Measurements from ENCODE around the gene FAM193B.

The FAM193B gene

DNA sequence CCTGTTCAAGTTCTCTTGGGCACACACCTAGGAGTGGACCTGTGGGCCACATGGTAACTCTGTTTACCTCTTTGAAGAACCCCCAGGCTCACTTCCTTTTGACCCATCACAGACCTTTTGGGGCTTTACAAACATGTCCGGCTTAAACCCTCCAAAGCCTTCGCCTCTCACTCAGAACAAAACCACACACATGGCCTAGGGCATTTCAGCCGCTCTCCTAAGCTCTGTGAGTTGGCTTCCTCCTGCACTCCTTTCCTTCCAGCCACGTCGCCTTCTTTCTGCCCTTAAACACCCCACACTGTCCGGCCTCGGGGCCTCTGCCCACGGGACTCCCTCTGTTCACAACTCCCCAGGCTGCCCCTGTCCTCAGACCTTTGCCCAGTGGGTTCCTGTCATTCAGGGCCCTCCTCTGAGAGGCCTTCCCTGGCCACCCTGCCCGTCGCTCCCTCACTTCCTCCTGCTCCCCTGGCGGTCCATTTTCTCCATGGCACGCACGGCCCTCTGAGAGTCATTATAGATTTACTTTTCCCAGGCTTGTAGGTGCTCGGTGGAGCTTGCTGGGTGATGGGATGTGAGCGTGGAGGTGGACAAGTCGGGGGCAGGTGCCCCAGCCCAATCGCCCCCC lies 46.7 kb downstream of the FAM193B start:
- no peak for TF ChIP-seq PPARA (CRISPR knock-in tag; IDR thresholded peaks at IDR 0.05; ENCODE audit: borderline replicate concordance)
- ATAC-seq, result no peak

DNA sequence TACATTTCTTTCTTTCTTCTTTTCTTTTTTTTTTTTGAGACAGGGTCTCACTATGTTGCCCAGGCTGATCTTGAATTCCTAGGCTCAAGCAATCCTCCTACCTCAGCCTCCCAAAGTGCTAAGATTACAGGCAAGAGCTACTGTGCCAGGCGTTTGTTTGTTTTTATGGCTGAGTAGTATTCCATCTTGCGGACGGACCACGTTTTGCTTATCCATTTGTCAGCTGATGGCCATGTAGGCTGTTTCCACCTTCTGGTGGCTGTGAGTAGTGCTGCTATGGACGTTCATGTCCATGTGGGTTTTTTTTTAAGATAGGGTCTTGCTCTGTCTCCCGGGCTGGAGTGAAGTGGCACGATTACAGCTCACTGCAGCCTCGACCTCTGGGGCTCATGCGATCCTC lies 47.2 kb downstream of the FAM193B start:
- peak; percentile 42; the same call in 2 of the 3 replicates for ATAC-seq
- no peak for TF ChIP-seq ZNF565 (CRISPR knock-in tag; conservative IDR thresholded peaks at IDR 0.05; ENCODE audit: low read depth)
- no peak for TF ChIP-seq TOX (CRISPR knock-in tag; IDR thresholded peaks at IDR 0.05; ENCODE audit: borderline replicate concordance)
- TF ChIP-seq, protein P1, sequence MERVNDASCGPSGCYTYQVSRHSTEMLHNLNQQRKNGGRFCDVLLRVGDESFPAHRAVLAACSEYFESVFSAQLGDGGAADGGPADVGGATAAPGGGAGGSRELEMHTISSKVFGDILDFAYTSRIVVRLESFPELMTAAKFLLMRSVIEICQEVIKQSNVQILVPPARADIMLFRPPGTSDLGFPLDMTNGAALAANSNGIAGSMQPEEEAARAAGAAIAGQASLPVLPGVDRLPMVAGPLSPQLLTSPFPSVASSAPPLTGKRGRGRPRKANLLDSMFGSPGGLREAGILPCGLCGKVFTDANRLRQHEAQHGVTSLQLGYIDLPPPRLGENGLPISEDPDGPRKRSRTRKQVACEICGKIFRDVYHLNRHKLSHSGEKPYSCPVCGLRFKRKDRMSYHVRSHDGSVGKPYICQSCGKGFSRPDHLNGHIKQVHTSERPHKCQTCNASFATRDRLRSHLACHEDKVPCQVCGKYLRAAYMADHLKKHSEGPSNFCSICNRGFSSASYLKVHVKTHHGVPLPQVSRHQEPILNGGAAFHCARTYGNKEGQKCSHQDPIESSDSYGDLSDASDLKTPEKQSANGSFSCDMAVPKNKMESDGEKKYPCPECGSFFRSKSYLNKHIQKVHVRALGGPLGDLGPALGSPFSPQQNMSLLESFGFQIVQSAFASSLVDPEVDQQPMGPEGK (CRISPR knock-in tag; IDR thresholded peaks at IDR 0.05; ENCODE audit: borderline replicate concordance), result no peak
- TF ChIP-seq ZFP3 (CRISPR knock-in tag; IDR thresholded peaks at IDR 0.05), result no peak
- TF ChIP-seq, protein P2, sequence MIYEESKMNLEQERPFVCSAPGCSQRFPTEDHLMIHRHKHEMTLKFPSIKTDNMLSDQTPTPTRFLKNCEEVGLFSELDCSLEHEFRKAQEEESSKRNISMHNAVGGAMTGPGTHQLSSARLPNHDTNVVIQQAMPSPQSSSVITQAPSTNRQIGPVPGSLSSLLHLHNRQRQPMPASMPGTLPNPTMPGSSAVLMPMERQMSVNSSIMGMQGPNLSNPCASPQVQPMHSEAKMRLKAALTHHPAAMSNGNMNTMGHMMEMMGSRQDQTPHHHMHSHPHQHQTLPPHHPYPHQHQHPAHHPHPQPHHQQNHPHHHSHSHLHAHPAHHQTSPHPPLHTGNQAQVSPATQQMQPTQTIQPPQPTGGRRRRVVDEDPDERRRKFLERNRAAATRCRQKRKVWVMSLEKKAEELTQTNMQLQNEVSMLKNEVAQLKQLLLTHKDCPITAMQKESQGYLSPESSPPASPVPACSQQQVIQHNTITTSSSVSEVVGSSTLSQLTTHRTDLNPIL (CRISPR knock-in tag; IDR thresholded peaks at IDR 0.05; ENCODE audit: low read depth), result no peak
- no peak for TF ChIP-seq BACH2 (CRISPR knock-in tag; IDR thresholded peaks at IDR 0.05; ENCODE audit: borderline replicate concordance)
- TF ChIP-seq ZNF8 (CRISPR knock-in tag; IDR thresholded peaks at IDR 0.05), result no peak
- TF ChIP-seq PPARA (CRISPR knock-in tag; IDR thresholded peaks at IDR 0.05; ENCODE audit: borderline replicate concordance), result no peak
- TF ChIP-seq, protein P3, sequence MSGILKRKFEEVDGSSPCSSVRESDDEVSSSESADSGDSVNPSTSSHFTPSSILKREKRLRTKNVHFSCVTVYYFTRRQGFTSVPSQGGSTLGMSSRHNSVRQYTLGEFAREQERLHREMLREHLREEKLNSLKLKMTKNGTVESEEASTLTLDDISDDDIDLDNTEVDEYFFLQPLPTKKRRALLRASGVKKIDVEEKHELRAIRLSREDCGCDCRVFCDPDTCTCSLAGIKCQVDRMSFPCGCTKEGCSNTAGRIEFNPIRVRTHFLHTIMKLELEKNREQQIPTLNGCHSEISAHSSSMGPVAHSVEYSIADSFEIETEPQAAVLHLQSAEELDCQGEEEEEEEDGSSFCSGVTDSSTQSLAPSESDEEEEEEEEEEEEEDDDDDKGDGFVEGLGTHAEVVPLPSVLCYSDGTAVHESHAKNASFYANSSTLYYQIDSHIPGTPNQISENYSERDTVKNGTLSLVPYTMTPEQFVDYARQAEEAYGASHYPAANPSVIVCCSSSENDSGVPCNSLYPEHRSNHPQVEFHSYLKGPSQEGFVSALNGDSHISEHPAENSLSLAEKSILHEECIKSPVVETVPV (CRISPR knock-in tag; IDR thresholded peaks at IDR 0.05), result no peak
- no peak for TF ChIP-seq ZFP30 (CRISPR knock-in tag; IDR thresholded peaks at IDR 0.05)
- no peak for TF ChIP-seq ESRRG (CRISPR knock-in tag; IDR thresholded peaks at IDR 0.05)
- no peak for TF ChIP-seq TCF4 (CRISPR knock-in tag; IDR thresholded peaks at IDR 0.05; ENCODE audit: borderline replicate concordance)
- TF ChIP-seq GLIS3 (CRISPR knock-in tag; IDR thresholded peaks at IDR 0.05), result no peak
- no peak for TF ChIP-seq ZNF70 (CRISPR knock-in tag; IDR thresholded peaks at IDR 0.05)
- no peak for TF ChIP-seq ZC3H10 (CRISPR knock-in tag; IDR thresholded peaks at IDR 0.05)
- TF ChIP-seq OSR1 (CRISPR knock-in tag; IDR thresholded peaks at IDR 0.05), result no peak
- TF ChIP-seq, protein P4, sequence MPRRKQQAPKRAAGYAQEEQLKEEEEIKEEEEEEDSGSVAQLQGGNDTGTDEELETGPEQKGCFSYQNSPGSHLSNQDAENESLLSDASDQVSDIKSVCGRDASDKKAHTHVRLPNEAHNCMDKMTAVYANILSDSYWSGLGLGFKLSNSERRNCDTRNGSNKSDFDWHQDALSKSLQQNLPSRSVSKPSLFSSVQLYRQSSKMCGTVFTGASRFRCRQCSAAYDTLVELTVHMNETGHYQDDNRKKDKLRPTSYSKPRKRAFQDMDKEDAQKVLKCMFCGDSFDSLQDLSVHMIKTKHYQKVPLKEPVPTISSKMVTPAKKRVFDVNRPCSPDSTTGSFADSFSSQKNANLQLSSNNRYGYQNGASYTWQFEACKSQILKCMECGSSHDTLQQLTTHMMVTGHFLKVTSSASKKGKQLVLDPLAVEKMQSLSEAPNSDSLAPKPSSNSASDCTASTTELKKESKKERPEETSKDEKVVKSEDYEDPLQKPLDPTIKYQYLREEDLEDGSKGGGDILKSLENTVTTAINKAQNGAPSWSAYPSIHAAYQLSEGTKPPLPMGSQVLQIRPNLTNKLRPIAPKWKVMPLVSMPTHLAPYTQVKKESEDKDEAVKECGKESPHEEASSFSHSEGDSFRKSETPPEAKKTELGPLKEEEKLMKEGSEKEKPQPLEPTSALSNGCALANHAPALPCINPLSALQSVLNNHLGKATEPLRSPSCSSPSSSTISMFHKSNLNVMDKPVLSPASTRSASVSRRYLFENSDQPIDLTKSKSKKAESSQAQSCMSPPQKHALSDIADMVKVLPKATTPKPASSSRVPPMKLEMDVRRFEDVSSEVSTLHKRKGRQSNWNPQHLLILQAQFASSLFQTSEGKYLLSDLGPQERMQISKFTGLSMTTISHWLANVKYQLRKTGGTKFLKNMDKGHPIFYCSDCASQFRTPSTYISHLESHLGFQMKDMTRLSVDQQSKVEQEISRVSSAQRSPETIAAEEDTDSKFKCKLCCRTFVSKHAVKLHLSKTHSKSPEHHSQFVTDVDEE (CRISPR knock-in tag; IDR thresholded peaks at IDR 0.05), result no peak
- no peak for TF ChIP-seq SNAI2 (CRISPR knock-in tag; IDR thresholded peaks at IDR 0.05)

DNA sequence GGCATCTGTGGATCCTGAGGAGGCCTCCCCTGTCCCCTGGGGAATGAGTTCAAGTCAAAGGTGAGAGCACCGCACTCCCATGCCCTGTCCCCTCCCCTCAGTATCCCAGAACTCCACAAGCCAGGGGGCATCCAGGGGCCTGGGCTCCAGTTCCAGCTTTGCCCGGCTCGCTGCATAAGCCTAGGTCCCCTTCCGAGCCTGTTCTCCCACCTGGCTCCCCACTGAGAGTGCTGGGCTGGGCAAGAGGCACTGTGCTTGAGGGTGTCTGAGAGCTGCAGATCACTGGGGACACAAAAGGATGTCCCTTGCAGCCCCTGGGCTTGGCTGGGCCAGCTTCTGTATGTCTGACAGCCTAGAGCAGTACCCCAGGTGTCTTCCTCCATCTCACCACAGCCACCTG lies 49.3 kb downstream of the FAM193B start:
- no peak for TF ChIP-seq ZNF8 (CRISPR knock-in tag; IDR thresholded peaks at IDR 0.05)
- no peak for TF ChIP-seq ZC3H10 (CRISPR knock-in tag; IDR thresholded peaks at IDR 0.05)
- TF ChIP-seq, protein P3 (CRISPR knock-in tag; IDR thresholded peaks at IDR 0.05), result no peak
- no peak for TF ChIP-seq ZNF70 (CRISPR knock-in tag; IDR thresholded peaks at IDR 0.05)
- TF ChIP-seq RARB (CRISPR knock-in tag; IDR thresholded peaks at IDR 0.05), result no peak
- TF ChIP-seq SNAI2 (CRISPR knock-in tag; IDR thresholded peaks at IDR 0.05), result no peak
- TF ChIP-seq ESRRG (CRISPR knock-in tag; IDR thresholded peaks at IDR 0.05), result no peak
- TF ChIP-seq ISL1 (CRISPR knock-in tag; IDR thresholded peaks at IDR 0.05), result no peak
- no peak for TF ChIP-seq ARNTL (CRISPR knock-in tag; IDR thresholded peaks at IDR 0.05; ENCODE audit: borderline replicate concordance, low read depth)
- TF ChIP-seq, protein P2 (CRISPR knock-in tag; IDR thresholded peaks at IDR 0.05; ENCODE audit: low read depth), result no peak
- TF ChIP-seq ZNF565 (CRISPR knock-in tag; conservative IDR thresholded peaks at IDR 0.05; ENCODE audit: low read depth), result no peak
- TF ChIP-seq, protein P1 (CRISPR knock-in tag; IDR thresholded peaks at IDR 0.05; ENCODE audit: borderline replicate concordance), result no peak
- TF ChIP-seq TOX (CRISPR knock-in tag; IDR thresholded peaks at IDR 0.05; ENCODE audit: borderline replicate concordance), result no peak
- ATAC-seq, result no peak
